ENCODE results near the gene LRP1B.

DNA sequence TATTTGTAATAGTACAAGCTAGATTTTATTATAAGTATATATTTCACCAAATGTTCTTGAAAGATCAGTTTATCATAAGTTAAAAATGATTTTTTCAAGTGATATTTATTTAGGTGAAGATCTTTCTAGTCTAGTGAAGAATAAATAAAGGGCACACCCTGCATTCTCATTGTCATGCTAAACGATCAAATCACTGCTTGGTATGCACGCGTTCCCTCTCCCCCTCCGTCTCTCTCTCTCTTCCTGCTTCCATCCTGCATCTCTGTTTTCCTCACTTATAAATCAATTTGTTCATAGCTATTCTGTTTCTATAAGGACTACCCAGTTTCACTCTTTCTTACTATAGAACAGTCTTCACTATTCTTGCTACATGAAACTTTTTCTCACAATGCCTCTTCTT, 1067.4 kb downstream of the LRP1B start:
- no peak for TF ChIP-seq CTCF (IDR thresholded peaks at IDR 0.05)
- no peak for TF ChIP-seq POLR2A (IDR thresholded peaks at IDR 0.05)

Data from tibial nerve (tissue), 3 donors.